WTC11 (cell line): ENCODE data around the gene BCOR. TPM values are rescaled to one million over a fixed set of nuclear protein-coding genes. Genes with fewer than 3 reads are reported as not detected.

Source experiments
- ATAC-seq: fragments of 200-7000 bp; cut with Tn5 transposase; 2 replicates; pipeline ENCODE4 v1.10.0; 2021; ENCODE audit warnings: mild to moderate bottlenecking, moderate library complexity
- CTCF ChIA-PET: fragments of 300-600 bp; sonication (Branson Sonifier 250); formaldehyde crosslinking; loops from one replicate; lab custom pipeline; 2021; ENCODE audit warnings: antibody characterized with exemption; lab: Charles Lee
- POLR2A ChIA-PET: fragments of 350-600 bp; sonication (Branson Sonifier 250); formaldehyde crosslinking; loops from one replicate; lab custom pipeline; 2021; ENCODE audit warnings: antibody characterized with exemption; lab: Charles Lee
- DNase-seq: peaks from one replicate; pipeline ENCODE4 v3.0.0; 2021; ENCODE audit warnings: low spot score
- H3K27ac Mint-ChIP-seq: 2 replicates; pipeline ENCODE4 v1.8.0; 2021; ENCODE audit warnings: mixed read lengths
- H3K27me3 Mint-ChIP-seq: 2 replicates; pipeline ENCODE4 v1.8.0; 2021; ENCODE audit warnings: low read depth, mild to moderate bottlenecking, moderate library complexity, mixed read lengths
- H3K36me3 Mint-ChIP-seq: 2 replicates; pipeline ENCODE4 v1.8.0; 2021; ENCODE audit warnings: mixed read lengths
- H3K4me1 Mint-ChIP-seq: 2 replicates; pipeline ENCODE4 v1.8.0; 2022; ENCODE audit warnings: mixed read lengths
- H3K4me3 Mint-ChIP-seq: 2 replicates; pipeline ENCODE4 v1.8.0; 2021; ENCODE audit warnings: mild to moderate bottlenecking, moderate library complexity, mixed read lengths
- H3K9me3 Mint-ChIP-seq: 2 replicates; pipeline ENCODE4 v1.8.0; 2021; ENCODE audit warnings: mixed read lengths
- CREM ChIP-seq: sonication (generic); formaldehyde crosslinking; IDR thresholded peaks from 2 replicates; pipeline ENCODE4 v1.8.1; 2022; ENCODE audit warnings: mild to moderate bottlenecking, missing genetic modification reagents, moderate library complexity
- FOXP1 ChIP-seq: sonication (generic); formaldehyde crosslinking; IDR thresholded peaks from 2 replicates; pipeline ENCODE4 v1.8.0; 2022; ENCODE audit warnings: missing genetic modification reagents, mild to moderate bottlenecking, moderate library complexity, borderline replicate concordance
- GABPB1 ChIP-seq: sonication (generic); formaldehyde crosslinking; IDR thresholded peaks from 2 replicates; pipeline ENCODE4 v1.8.1; 2023; ENCODE audit warnings: mild to moderate bottlenecking, missing genetic modification reagents
- HMGA2 ChIP-seq: fragments of 250-450 bp; sonication (Bioruptor Pico); IDR thresholded peaks from 2 replicates; pipeline ENCODE4 v1.4.0; 2021; ENCODE audit warnings: mild to moderate bottlenecking, moderate library complexity
- IRF2 ChIP-seq: sonication (generic); formaldehyde crosslinking; IDR thresholded peaks from 2 replicates; pipeline ENCODE4 v1.8.0; 2022; ENCODE audit warnings: low read depth, missing genetic modification reagents, borderline replicate concordance
- JAZF1 ChIP-seq: fragments of 250-450 bp; sonication (Bioruptor Pico); IDR thresholded peaks from 2 replicates; pipeline ENCODE4 v1.9.0; 2021; ENCODE audit warnings: moderate library complexity, mild to moderate bottlenecking, inconsistent platforms
- NR3C1 ChIP-seq: sonication (generic); formaldehyde crosslinking; conservative IDR thresholded peaks from 2 replicates; pipeline ENCODE4 v1.8.1; 2023; ENCODE audit warnings: low read depth, mild to moderate bottlenecking, missing genetic modification reagents
- ZNF121 ChIP-seq: sonication (generic); formaldehyde crosslinking; IDR thresholded peaks from 2 replicates; pipeline ENCODE4 v1.8.0; 2023; ENCODE audit warnings: missing genetic modification reagents
- ZNF138 ChIP-seq: sonication (generic); formaldehyde crosslinking; conservative IDR thresholded peaks from 2 replicates; pipeline ENCODE4 v1.8.1; 2022; ENCODE audit warnings: mild to moderate bottlenecking, moderate library complexity, missing genetic modification reagents
- ZNF263 ChIP-seq: sonication (generic); formaldehyde crosslinking; IDR thresholded peaks from 2 replicates; pipeline ENCODE4 v1.8.1; 2022; ENCODE audit warnings: low read depth, mild to moderate bottlenecking, moderate library complexity, missing genetic modification reagents
- ZNF317 ChIP-seq: sonication (generic); formaldehyde crosslinking; IDR thresholded peaks from 2 replicates; pipeline ENCODE4 v1.8.1; 2023; ENCODE audit warnings: low read depth, mild to moderate bottlenecking, moderate library complexity, missing genetic modification reagents, borderline replicate concordance
- ZNF396 ChIP-seq: fragments of 250-450 bp; sonication (Bioruptor Pico); IDR thresholded peaks from 2 replicates; pipeline ENCODE4 v1.8.0; 2021; ENCODE audit warnings: mild to moderate bottlenecking, moderate library complexity, borderline replicate concordance
- ZNF671 ChIP-seq: fragments of 250-450 bp; sonication (Bioruptor Pico); IDR thresholded peaks from 2 replicates; pipeline ENCODE4 v1.8.0; 2021; ENCODE audit warnings: mild to moderate bottlenecking
- total RNA-seq: library from RNA; stranded (reverse); gene quantifications from 3 replicates; pipeline ENCODE4 v1.2.3, GENCODE V29; 2021
- TF ChIP-seq, protein P1 (sequence below): sonication (generic); formaldehyde crosslinking; IDR thresholded peaks from 2 replicates; pipeline ENCODE4 v1.8.1; 2023; ENCODE audit warnings: mild to moderate bottlenecking, missing genetic modification reagents, borderline replicate concordance
- TF ChIP-seq, protein P2 (sequence below): fragments of 250-450 bp; sonication (Bioruptor Pico); IDR thresholded peaks from 2 replicates; pipeline ENCODE4 v1.9.0; 2021; ENCODE audit warnings: mild to moderate bottlenecking
- TF ChIP-seq, protein P3 (sequence below): sonication (generic); formaldehyde crosslinking; IDR thresholded peaks from 2 replicates; pipeline ENCODE4 v1.8.0; 2023; ENCODE audit warnings: mild to moderate bottlenecking, missing genetic modification reagents
- TF ChIP-seq, protein P4 (sequence below): fragments of 200-600 bp; IDR thresholded peaks from 2 replicates; pipeline ENCODE4 v1.8.0; 2022; ENCODE audit warnings: antibody characterized with exemption
- TF ChIP-seq, protein P5 (sequence below): sonication (generic); formaldehyde crosslinking; IDR thresholded peaks from 2 replicates; pipeline ENCODE4 v1.8.1; 2022; ENCODE audit warnings: mild to moderate bottlenecking, moderate library complexity, missing genetic modification reagents
- TF ChIP-seq, protein P6 (sequence below): sonication (generic); formaldehyde crosslinking; IDR thresholded peaks from 2 replicates; pipeline ENCODE4 v1.8.0; 2022; ENCODE audit warnings: mild to moderate bottlenecking, missing genetic modification reagents

Gene BCOR
- total RNA-seq, 1 experiment from 2014 or later, result 44.5 TPM

DNA sequence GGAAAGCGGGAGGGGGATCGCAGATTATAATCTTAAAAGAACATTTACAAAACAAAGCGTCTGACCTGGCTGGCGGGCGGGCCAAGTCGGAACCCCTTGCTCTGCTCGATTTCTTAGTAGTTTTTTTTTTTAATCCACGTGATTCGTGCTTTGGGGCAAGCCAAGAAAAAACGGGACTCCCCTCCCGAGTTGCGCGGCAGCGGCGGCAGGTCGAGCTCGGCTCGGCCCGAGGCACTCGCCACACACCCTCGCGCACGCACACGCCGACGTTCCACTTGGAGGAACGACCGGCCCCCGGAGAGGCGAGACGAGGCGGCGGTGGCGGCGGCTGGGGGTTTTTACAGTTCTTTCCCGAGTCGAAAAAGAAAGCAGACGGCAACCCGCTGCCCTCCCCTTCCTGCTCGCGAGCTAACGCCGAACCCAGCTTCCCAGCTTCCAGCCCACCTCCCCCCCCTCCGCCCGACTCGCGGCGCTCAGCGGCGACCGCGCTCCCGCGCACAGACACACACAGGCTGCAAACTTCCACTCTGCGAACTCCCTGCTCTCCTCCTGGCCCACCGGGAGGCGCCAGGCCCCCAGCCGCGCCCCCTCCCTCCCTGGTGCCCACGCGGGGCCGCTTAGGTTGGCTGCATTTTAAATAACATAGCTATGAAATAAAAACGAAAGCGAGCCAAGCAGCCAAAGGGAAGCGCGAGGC is 1.2 kb downstream of the BCOR start:
- Mint-ChIP-seq H3K36me3 (peaks cover 8% of the 10 kb centered on the region; the same call in 1 of the 2 replicates), H3K4me3 (peak overlapping the region; percentile 90), H3K9me3 (no peaks in the 10 kb centered on the region), H3K4me1 (peaks cover 25% of the 10 kb centered on the region), H3K27ac (no peak overlapping the region), H3K27me3 (peaks cover 17% of the 10 kb centered on the region)
- TF ChIP-seq ZNF317 (no peak), ZNF121 (CRISPR knock-in tag) (no peak), ZNF263 (CRISPR knock-in tag) (no peak), NR3C1 (CRISPR knock-in tag) (no peak)
- ChIA-PET POLR2A (interaction anchor here (0.6 to 1.4 kb wide), 3 partner anchors 12 to 89 kb away, joined by 3 to 6 read pairs (median 3); no protein-coding TSS in a partner anchor), CTCF (interaction anchor here (0.7 to 2.2 kb wide), 2 partner anchors 50 to 90 kb away, joined by 3 to 7 read pairs; no protein-coding TSS in a partner anchor)
- ATAC-seq (no peak), DNase-seq (no peak)

DNA sequence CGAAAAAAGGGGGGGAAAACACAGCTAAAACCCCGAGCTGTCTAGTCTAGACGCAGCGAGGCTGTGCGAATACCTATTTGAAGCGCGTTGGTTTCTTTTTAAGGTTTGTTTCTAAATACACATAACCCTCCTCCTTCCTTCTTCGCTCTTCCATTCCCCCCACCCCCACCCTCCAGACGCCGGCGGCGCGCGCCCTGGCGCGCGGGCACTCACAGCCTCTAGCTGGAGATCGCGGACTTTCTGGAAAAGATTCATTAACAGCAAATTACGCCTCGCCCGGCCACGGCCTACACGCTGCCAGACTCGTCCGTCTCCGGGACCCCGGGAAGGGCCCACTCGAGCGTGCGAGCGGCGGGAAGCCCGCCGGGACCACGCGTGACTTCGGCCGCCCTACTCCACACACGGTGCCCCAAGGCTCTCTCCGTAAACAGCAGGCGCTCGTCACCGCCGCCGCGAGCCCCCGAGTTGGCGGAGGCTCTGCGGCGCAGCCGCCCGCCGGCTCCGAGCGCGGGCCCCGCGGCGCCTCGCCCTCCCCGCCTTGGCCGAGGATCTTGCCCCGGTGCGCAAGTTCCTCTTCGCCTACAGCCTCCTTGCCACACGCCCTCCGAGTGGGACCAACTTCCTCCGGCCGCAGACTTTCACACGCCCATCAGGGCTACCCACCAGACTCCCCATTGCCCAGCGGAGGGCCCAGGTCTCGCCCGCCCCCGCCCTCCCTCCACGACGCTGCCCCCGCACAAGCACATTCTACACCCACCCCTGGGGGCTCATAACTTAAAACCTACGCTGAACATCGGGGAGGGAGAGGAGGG is 2.0 kb downstream of the BCOR start:
- Mint-ChIP-seq H3K4me1 (peaks cover 23% of the 10 kb centered on the region), H3K36me3 (peaks cover 8% of the 10 kb centered on the region; the same call in 1 of the 2 replicates), H3K27ac (no peak overlapping the region), H3K4me3 (peak overlapping the region; percentile 90), H3K27me3 (peaks cover 14% of the 10 kb centered on the region), H3K9me3 (no peaks in the 10 kb centered on the region)
- POLR2A ChIA-PET, result interaction anchor here (0.8 to 4.9 kb wide), 2 partner anchors 9 to 74 kb away, joined by 9 to 17 read pairs; no protein-coding TSS in a partner anchor
- CTCF ChIA-PET, result interaction anchor here (0.6 kb wide), 3 partner anchors 20 to 708 kb away, joined by 3 to 6 read pairs (median 3); no protein-coding TSS in a partner anchor
- DNase-seq (no peak), ATAC-seq (no peak)
- TF ChIP-seq GABPB1 (CRISPR knock-in tag) (no peak), HMGA2 (CRISPR knock-in tag) (no peak), ZNF121 (CRISPR knock-in tag) (no peak), ZNF671 (CRISPR knock-in tag) (no peak), ZNF396 (no peak), IRF2 (CRISPR knock-in tag) (no peak), ZNF138 (CRISPR knock-in tag) (no peak), CREM (CRISPR knock-in tag) (no peak), ZNF263 (CRISPR knock-in tag) (no peak), JAZF1 (no peak), ZNF317 (no peak), FOXP1 (CRISPR knock-in tag) (no peak), NR3C1 (CRISPR knock-in tag) (no peak)
- TF ChIP-seq, protein P1, sequence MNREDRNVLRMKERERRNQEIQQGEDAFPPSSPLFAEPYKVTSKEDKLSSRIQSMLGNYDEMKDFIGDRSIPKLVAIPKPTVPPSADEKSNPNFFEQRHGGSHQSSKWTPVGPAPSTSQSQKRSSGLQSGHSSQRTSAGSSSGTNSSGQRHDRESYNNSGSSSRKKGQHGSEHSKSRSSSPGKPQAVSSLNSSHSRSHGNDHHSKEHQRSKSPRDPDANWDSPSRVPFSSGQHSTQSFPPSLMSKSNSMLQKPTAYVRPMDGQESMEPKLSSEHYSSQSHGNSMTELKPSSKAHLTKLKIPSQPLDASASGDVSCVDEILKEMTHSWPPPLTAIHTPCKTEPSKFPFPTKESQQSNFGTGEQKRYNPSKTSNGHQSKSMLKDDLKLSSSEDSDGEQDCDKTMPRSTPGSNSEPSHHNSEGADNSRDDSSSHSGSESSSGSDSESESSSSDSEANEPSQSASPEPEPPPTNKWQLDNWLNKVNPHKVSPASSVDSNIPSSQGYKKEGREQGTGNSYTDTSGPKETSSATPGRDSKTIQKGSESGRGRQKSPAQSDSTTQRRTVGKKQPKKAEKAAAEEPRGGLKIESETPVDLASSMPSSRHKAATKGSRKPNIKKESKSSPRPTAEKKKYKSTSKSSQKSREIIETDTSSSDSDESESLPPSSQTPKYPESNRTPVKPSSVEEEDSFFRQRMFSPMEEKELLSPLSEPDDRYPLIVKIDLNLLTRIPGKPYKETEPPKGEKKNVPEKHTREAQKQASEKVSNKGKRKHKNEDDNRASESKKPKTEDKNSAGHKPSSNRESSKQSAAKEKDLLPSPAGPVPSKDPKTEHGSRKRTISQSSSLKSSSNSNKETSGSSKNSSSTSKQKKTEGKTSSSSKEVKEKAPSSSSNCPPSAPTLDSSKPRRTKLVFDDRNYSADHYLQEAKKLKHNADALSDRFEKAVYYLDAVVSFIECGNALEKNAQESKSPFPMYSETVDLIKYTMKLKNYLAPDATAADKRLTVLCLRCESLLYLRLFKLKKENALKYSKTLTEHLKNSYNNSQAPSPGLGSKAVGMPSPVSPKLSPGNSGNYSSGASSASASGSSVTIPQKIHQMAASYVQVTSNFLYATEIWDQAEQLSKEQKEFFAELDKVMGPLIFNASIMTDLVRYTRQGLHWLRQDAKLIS, result no peak
- TF ChIP-seq, protein P2, sequence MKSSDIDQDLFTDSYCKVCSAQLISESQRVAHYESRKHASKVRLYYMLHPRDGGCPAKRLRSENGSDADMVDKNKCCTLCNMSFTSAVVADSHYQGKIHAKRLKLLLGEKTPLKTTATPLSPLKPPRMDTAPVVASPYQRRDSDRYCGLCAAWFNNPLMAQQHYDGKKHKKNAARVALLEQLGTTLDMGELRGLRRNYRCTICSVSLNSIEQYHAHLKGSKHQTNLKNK, result no peak
- TF ChIP-seq, protein P3, sequence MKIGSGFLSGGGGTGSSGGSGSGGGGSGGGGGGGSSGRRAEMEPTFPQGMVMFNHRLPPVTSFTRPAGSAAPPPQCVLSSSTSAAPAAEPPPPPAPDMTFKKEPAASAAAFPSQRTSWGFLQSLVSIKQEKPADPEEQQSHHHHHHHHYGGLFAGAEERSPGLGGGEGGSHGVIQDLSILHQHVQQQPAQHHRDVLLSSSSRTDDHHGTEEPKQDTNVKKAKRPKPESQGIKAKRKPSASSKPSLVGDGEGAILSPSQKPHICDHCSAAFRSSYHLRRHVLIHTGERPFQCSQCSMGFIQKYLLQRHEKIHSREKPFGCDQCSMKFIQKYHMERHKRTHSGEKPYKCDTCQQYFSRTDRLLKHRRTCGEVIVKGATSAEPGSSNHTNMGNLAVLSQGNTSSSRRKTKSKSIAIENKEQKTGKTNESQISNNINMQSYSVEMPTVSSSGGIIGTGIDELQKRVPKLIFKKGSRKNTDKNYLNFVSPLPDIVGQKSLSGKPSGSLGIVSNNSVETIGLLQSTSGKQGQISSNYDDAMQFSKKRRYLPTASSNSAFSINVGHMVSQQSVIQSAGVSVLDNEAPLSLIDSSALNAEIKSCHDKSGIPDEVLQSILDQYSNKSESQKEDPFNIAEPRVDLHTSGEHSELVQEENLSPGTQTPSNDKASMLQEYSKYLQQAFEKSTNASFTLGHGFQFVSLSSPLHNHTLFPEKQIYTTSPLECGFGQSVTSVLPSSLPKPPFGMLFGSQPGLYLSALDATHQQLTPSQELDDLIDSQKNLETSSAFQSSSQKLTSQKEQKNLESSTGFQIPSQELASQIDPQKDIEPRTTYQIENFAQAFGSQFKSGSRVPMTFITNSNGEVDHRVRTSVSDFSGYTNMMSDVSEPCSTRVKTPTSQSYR (CRISPR knock-in tag), result no peak
- TF ChIP-seq, protein P4, sequence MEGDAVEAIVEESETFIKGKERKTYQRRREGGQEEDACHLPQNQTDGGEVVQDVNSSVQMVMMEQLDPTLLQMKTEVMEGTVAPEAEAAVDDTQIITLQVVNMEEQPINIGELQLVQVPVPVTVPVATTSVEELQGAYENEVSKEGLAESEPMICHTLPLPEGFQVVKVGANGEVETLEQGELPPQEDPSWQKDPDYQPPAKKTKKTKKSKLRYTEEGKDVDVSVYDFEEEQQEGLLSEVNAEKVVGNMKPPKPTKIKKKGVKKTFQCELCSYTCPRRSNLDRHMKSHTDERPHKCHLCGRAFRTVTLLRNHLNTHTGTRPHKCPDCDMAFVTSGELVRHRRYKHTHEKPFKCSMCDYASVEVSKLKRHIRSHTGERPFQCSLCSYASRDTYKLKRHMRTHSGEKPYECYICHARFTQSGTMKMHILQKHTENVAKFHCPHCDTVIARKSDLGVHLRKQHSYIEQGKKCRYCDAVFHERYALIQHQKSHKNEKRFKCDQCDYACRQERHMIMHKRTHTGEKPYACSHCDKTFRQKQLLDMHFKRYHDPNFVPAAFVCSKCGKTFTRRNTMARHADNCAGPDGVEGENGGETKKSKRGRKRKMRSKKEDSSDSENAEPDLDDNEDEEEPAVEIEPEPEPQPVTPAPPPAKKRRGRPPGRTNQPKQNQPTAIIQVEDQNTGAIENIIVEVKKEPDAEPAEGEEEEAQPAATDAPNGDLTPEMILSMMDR, result no peak
- TF ChIP-seq, protein P5, sequence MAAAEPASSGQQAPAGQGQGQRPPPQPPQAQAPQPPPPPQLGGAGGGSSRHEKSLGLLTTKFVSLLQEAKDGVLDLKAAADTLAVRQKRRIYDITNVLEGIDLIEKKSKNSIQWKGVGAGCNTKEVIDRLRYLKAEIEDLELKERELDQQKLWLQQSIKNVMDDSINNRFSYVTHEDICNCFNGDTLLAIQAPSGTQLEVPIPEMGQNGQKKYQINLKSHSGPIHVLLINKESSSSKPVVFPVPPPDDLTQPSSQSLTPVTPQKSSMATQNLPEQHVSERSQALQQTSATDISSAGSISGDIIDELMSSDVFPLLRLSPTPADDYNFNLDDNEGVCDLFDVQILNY (CRISPR knock-in tag), result no peak
- TF ChIP-seq, protein P6, sequence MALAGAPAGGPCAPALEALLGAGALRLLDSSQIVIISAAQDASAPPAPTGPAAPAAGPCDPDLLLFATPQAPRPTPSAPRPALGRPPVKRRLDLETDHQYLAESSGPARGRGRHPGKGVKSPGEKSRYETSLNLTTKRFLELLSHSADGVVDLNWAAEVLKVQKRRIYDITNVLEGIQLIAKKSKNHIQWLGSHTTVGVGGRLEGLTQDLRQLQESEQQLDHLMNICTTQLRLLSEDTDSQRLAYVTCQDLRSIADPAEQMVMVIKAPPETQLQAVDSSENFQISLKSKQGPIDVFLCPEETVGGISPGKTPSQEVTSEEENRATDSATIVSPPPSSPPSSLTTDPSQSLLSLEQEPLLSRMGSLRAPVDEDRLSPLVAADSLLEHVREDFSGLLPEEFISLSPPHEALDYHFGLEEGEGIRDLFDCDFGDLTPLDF, result no peak
